NCI-H2171 treated with DMSO at 0.1 percent for 48 hours (cell line): ENCODE measurements around the gene DDX17.

ENCODE experiments used
- DNase-seq: peaks from one replicate; lab custom pipeline; 2025; lab: John Stamatoyannopoulos, UW

The DDX17 gene

GRCh38 chr22:38465673-38466490, 40.2 kb downstream of the DDX17 start:
- DNase-seq: peak; percentile 89

DNA sequence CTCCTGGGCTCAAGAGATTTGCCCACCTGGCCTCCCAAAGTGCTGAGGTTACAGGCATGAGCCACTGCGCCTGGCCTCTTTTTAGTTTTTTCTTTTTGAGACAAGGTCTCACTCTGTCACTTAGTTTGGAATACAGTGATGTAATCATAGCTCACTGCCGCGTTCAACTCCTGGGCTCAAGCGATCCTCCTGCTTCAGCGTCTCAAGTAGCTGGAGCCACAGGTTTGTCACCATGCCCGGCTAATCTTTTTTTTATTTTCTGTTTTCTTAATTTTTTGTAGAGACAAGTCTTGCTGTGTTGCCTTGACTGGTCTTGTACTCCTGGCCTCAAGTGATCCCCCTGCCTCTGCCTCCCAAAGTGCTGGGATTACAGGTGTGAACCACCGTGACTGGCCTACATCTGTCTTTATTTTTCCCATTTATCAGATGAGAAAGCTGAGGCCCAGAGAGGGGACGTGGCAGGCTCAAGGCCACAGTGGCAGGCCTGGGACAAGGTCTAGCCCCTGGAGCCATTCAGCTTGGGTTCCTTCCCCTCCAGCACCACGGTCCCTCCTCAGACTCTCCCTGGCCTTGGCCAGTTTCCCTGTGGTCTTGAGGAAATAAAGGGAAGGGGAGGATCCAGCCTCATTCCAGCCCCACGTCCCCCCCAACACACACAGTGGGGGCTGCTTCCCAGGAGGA, 41.0 kb downstream of the DDX17 start:
- DNase-seq: peak; percentile 52

GRCh38 chr22:38462960-38463784, 42.9 kb downstream of the DDX17 start:
- peak; percentile 44 for DNase-seq

DNA sequence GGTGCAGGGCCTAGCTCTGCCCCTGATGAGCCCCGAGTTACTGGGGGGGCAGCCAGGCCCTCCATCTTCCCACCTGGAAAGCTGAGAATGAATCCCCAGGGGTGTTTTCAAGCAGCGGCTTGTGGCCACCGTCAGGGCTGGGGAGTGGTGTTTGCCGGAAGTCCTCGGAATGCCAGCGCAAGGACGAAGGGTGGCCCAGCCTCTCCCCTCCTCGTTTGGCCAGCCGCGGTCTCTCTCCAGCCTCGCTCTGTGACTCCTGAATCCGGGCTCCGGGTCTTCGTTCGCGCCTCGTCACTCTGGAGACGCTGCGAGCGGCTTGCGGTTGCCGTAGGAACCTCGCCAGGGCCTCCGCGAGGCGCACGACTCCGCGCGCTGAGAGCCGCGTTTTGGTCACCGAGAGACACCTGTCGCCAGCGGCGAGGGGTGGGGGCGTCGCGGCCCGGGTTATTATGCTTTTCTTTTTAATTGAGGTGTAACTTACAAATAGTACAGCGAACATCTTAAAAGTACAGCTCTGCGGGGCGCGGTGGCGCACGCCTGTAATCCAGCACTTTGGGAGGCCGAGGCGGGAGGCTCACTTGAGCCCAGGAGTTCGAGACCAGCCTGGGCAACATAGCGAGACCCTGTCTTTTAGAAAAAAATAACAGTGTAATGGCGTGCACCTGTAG, 44.6 kb downstream of the DDX17 start:
- DNase-seq: peak; percentile 88

DNA sequence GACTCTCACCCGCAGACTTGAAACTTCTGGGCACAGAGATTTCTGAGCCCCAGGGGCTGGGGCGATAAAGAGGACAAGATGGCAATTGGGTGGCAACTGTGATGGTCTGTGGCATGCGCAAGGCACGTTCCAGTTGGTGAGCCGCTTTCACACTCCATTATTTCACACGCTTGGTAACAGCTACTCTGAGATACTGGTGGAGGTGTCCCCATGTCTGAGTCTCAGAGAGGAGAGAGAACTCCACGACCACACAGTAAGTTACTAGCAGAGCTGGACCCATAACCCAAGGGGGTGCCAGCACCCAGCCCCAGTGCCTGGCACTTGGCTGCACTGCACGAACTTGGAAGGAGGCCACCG, 45.1 kb downstream of the DDX17 start:
- DNase-seq: peak; percentile 71

GRCh38 chr22:38460426-38460840, 45.7 kb downstream of the DDX17 start:
- DNase-seq: peak; percentile 50

DNA sequence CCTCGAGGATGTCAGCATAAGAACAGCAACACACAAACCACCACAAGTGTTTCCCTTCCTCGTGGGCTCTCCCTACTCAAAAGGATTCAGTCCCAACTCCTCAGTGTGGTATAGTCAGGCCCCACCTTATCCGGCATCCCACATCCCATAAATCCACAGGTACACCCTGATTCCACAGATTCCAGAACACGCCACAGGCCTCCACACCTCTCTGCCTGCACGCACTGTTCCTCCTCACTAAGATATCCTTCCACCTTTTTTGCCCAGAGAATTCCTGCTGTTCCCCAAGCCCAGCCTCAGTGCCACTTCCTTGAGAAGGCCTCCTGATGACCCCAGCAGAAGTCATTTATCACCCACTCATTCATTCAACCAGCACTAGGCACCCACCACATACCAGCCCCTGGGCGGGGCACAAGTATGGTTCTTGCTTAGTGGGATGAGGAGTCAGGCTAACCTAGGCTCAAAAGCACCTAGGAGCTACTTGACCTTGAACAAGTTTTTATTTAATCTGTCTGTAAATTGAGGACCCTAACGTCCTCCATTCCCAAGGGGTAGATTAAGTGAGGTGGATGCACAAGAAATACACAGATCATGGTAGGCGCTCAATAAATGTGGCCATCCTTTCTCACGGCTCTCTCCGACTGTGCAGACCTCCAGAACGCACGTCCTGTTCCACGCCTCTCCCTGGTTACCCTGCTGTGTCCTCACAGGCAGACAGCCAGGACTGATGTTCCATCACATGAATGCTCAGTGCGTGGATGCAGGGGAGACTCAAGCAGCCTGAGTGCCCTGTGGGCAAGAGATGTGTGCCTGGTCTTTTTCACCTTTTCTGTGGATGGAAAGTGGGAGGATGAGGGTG, 49.0 kb downstream of the DDX17 start:
- DNase-seq: no peak

DNA sequence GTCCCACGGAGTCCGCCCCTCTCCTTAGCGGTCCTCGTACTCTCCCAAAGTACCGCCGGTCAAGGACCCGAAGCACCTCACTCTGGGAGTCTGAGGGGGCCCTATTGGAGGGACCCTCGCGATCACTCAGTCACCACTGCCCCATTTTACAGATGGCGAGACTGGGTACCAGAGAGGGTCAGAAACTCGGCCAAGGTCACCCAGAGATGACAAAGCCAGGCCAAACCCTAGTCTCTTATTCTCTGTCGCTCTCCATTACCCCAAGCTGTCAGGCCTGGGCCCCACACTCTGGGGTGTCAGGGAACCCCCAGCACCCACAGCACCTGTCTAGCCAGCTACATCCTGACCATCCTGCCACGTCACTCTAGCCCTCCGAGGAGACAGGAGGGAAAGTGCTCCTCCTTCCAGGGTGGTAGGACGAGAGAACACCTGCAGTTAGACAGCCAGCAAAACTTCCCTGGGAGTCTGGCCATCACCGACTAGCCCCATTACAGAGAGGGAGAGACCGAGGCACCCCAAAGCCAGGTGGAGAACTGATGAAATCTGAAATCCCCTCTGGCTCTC, 49.8 kb downstream of the DDX17 start:
- DNase-seq: no peak

GRCh38 chr22:38455530-38456271, 50.4 kb downstream of the DDX17 start:
- peak; percentile 50 for DNase-seq

DNA sequence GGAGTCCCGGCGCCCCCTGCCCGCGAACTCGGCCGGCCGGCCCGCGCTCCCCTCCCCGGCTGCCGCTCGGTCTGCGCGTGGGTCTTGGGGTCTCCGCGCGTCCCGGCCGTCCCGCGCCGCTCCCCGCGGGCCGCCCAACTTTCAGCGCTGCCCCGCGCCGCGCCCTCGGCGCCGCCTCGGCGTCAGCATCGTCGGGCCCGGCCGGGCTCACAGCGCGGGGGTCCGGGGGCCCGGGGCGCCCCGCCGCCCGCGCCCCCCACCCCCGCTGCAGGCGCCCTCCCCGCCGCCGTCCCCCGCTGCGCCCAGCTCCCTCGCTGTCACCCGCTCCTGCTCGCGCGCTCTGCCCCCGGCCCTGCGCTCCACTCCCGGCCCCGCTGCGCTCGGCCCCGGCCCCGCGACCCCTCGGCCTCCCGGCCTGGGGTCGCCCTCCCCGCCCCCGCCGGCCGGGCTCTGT, 51.0 kb downstream of the DDX17 start, which contains the start of gene KCNJ4:
Gene KCNJ4 (minus strand): TSS at position 124 of the 454 bp plus-strand sequence. CDS start 27,067 bp downstream, outside the sequence.
- no peak for DNase-seq

GRCh38 chr22:38454353-38455075, 51.6 kb downstream of the DDX17 start:
- DNase-seq: peak; percentile 30

DNA sequence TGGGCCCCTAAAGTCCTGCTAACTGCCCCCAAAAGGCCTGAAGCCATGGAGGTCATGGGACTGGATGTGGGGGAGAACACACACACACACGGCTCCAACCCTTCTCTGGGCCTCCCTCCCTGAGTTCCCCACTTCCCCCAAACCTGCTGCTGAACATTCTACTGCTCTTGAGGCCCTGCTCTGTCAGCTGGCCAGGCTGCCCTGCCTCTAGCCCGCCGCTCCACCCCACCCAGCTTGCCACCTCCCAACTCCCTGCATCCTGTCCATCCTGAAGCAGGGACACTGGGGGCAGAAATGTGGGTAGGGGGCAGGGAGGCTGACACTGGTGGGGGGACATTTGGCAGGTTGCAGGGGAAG, 52.1 kb downstream of the DDX17 start:
- no peak for DNase-seq

DNA sequence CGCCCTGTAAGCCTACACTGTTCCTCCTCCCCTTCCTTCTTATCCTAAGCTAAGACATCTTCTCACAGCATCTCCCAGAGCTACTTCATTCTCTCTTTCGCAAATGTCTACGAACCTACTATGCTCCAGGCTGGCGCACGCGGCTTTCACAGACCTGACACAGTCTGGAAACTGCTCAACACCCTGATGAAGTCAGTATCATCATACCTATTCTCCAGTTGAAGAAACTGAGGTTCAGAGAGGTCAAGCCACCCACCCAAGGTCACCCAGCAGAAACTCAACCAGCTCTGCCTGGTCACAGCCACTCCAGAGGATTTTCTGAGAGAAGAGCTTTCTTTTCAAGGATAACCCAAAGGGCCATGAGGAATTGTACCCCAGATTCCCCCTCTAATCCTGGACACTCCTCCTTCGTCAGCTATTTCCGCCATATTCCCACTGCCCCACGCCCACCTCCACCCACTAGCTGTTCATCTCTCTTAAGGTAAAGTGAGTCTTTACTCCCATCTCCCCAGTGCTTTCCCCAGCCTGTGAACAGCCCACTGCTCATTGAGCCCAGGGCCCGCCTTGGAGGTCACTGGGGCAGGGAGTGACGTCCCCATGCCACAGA, 52.9 kb downstream of the DDX17 start:
- DNase-seq: no peak

- DNase-seq: peak; percentile 84
Observed at GRCh38 chr22:38452373-38453065, 53.6 kb downstream of the DDX17 start.

DNA sequence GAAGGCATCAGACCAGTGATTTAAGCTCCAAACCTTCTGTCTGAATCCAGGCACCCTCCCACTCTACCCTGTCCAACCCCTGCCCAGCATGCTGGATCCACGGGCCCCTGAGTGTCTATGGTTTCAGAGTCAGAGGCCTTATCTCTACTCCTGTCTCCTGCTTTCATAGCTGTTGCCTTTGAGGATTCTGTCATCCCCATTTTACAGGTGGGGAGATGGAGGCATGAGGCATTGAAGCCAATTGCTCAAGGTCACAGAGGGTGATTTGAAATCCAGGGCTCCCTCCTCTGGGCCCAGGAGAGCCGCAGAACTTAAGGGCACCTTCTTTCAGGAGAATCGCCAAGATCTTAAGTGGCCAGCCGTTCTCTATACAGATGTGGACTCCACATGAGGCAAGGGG, 54.2 kb downstream of the DDX17 start:
- no peak for DNase-seq

DNA sequence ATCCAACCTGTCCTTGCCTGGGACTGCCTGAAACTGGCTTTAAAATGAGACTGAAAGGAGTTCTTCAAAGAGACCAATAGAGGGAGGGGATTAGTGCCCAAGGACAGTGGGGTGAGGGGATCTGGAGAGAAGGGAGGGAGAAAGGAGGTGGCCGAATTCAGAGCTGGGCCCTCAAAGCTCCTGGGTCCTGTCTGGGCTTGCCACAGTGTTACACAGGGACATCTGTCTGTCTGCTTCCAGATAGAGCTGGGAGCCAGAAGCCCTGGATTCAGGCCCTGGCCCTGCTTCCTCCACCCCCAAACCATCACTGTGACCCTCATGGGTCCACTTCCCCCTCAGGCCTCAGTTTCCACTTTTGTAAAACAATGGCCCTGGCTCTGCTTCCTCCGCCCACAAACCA, 54.7 kb downstream of the DDX17 start:
- DNase-seq: no peak

- DNase-seq: no peak
Observed at GRCh38 chr22:38450234-38450797, 55.8 kb downstream of the DDX17 start.

DNA sequence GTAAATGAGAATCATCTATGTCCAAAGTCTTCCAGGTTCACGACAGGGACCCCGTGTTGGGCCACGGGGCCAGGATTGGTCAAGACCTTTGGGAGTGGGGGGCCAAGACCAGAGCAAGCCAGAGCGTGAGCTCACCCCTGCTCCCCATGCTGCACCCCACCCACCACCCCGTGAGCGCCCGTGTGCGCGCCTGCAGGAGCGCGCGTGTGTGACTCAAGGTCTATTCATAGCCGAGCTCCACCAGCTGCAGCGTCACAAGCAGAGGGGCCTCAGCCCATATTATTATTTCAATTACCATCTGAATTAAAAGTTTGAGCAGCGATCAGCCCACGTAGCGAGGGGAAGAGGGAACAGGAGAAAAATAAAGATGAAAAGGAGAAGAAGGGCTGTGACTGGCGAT, 56.3 kb downstream of the DDX17 start:
- DNase-seq: no peak
